Ecto neural progenitor cell (in vitro differentiated cells): ENCODE results near the gene TGM2.
"Not testable (repeated sequence)": the region's sequence is repeated elsewhere in the genome, so short reads cannot be mapped to it uniquely, and the experiment has no call there.

Experiments
- DNase-seq: peaks from one replicate; pipeline ENCODE4 v3.0.0-alpha.2; 2018; ENCODE audit warnings: low spot score

The TGM2 gene

GRCh38 chr20:38113401-38114325 is 51.4 kb downstream of the TGM2 start:
- peak; percentile 72 for DNase-seq

GRCh38 chr20:38112930-38113294 is 52.2 kb downstream of the TGM2 start:
- DNase-seq = no peak

GRCh38 chr20:38112261-38112929 is 52.7 kb downstream of the TGM2 start:
- DNase-seq = no peak

- DNase-seq = no peak
Measured at GRCh38 chr20:38111366-38112232, 53.5 kb downstream of the TGM2 start.

DNA sequence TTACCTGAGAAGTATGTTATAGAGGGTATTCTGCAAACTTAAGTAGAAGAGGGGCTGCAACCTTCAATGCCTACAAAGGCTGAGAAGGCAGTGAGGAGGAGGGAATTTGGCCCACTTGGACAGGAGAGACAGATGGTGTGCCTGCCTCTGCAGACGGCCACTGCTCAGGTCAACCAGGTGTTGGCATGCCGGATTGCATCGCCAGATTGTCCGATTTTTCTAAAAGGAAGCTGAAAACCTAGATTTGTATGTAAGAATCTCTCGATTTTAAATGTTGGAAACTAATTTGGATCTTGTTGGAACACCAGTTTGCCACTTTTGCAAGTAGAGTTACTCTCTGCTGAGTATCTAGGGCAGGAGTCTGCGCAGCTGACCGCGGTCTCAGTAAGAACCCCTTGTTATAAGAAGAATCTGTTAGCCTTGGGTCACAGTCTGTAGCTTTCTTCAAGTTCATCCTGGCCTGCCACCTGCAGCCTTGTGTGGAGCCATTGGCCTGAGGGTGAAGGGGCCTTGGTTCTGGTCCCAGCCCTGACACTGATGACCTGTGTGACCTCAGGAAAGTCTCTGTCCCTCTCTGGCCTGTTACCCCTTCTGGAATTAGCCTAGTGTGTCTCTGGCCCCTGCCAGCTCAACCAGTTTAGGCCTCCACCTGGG is 54.4 kb downstream of the TGM2 start:
- no peak for DNase-seq

DNA sequence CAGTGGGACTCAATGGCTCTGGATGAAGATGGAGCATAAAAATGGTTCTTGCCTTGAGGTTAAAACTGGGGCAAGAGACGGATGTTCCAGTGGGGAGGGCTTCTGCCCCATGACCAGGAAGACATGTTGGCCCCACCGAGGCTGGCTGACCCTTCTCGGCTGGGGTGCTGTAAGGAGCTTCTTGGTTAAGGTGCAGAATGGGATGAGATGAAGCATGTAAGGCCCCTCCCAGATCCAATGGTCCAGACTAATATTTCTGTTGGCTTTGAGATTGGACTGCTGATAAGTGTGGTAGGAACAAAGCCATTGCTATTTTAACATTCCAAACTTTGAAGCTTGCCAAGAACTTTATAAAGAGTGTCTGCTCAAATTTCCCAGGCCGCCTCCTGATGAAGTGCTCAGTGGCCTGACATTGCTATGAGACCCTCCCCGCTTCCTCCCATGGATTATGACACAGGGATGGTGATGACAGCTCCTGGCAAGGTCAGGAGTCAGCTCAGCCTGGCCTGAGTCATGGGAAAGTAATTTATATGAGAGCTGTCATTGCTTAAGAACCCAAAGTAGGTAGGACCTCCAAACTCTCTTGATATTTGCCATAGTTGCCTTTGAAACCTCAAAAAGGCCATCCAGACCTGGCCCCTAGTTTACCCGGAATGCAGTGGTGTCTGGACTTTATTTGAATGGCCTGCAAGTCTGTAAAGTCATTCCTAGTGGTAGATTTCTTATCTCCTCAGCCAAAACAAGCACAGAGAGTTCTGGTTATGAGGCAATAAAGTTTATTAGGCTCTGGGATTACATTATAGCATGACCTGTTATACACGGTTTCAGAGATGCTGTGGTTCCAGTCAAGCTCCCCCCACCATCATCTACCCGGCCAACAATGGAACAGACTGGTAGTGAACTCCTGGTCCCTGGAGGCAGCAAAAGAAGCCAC is 55.2 kb downstream of the TGM2 start:
- no peak for DNase-seq

DNA sequence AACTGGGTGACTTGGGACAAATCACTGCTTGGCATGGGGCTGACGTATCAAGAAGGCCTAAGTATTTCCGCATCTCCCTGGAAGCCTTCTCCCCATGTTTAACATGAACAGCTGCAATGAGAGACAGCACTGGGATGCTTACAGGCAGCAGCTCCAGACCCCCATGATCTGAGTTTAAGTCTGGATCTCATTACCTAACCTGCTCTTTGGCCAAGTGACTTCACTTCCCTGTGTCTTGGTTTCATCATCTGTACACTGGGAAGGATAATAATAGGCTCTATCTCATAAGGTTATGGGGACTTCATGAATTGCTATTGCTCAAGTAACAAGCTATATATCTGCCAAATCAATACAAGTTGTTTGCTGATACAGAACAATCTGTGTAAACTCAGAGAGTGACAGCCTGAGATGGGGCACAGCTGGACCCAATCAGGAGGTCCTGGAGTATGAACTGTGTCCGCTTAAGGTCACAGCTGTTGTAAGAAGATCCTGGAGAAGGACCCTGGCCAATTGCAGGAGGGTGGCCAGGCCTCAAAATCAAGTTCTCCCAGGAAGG is 56.0 kb downstream of the TGM2 start:
- no peak for DNase-seq

DNA sequence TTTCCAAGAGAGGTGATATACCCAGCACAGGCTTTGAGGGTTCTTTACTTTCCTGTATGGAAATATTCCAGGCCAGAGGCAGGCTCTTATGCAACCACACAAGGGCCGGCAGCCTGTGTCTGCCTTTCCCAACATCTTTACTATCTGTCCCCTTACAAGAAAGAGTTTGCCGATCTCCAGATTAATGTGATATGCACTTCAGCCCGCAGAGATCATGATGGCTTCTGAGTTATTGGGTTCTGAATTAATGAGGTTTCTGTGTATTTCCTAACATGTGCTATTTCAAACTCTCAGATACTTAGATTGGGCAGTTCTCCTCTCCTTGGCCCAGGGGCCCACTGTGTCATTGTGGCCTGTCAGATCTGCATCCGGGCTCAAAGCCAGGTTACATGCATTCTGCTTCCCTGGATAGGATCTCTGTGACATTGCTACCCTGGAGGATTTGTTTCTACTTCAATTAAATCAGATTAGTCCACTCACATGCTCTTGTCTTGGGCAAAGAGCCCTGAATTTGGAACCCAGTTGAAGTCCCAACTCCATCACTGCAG is 56.6 kb downstream of the TGM2 start:
- no peak for DNase-seq

DNA sequence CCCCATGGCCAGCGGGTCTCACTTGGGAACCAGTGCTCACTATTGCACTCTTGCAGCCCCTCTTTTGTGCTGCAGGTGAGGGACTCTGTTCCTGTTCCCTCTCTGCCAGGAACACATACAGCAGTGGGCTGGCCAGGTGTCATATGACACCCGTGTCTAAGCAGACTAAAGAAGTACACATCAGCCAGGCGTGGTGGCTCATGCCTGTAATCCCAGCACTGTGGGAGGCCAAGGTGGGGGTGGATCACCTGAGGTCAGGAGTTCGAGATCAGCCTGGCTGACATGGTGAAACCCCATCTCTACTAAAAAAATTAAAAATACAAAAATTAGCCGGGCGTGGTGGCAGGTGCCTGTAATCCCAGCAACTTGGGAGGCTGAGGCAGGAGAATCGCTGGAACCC is 57.2 kb downstream of the TGM2 start:
- DNase-seq = not testable (repeated sequence)

GRCh38 chr20:38107386-38107785 is 57.7 kb downstream of the TGM2 start:
- DNase-seq = not testable (repeated sequence)

DNA sequence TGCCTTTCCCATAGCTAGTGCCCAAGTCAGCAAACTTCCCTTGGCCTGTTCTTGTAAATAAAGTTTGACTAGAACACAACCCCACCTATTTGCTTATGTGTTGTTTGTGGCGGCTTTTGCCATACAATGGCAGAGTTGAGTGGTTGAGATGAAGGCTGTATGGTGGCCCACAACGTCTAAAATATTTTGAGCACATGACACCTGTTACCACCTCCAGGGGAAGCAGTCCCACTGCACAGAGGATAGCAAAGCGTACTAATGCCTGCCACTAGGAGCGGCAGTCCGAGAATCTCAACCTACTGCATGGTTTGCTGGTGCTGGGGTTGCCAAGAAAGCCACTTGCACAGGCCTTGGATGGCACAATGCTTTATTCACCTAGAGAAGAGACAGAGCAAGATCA is 58.6 kb downstream of the TGM2 start:
- no peak for DNase-seq

- no peak for DNase-seq
Measured at GRCh38 chr20:38104285-38104684, 60.8 kb downstream of the TGM2 start.

- DNase-seq = not testable (repeated sequence)
Measured at GRCh38 chr20:38102206-38102605, 62.9 kb downstream of the TGM2 start.

- DNase-seq = no peak
Measured at GRCh38 chr20:38098952-38099351, 66.1 kb downstream of the TGM2 start.

DNA sequence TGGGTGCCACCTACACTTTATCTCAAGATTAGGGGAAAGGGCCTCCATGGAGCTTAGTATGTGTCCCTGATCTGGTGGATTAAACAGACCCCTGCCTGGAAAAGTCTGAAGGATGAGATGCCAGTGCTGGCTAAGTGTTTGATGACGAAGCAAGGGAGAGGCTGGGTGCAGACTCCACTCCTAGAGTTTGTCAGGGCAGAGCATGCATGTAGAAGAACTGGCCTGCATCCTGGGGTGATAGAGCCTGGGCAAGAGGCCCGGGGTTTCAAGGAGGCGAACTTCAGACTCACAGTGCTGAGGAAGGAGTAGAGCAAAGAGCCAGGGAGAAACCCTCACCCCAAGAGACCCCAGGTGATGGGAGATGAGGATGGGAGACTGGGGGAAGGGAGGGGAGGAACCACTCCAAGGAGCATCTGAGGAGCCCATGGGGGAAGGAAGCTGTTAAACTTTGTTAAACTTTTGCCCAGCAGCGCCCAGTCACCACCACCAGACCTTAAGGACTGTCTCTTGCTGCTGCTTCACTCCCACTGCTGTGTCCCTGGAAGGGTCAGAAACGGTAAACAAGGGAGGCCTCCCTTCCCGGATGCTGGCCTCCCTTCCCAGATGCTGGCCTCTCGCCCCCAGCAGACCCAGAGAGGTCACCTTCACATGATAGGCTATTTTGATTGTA is 69.9 kb downstream of the TGM2 start:
- DNase-seq = no peak

DNA sequence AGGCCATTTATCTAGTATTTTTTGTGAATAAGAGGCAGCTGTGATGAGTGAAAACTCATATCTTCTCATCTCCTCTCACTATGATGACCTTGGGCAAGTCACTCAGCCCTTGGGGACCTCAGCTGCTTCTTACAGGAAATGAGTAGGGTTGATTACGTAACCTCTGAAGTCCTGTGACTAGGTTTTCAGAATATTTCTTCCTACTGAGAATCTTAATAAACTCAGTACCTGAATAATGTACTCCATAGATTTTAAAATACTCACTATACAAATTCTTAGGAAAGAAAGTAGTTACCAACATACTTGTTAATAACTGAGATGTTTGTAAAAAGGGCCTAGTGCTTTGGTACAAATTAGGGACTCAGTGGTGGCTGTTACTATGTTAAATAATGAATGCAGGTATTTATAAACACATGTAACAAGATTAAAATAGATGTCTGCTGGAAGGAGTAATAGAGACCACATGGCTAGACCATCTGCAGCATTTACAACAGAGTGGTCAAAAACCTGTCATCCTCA is 70.6 kb downstream of the TGM2 start:
- DNase-seq = no peak

- DNase-seq = no peak
Measured at GRCh38 chr20:38093641-38094077, 71.4 kb downstream of the TGM2 start.

DNA sequence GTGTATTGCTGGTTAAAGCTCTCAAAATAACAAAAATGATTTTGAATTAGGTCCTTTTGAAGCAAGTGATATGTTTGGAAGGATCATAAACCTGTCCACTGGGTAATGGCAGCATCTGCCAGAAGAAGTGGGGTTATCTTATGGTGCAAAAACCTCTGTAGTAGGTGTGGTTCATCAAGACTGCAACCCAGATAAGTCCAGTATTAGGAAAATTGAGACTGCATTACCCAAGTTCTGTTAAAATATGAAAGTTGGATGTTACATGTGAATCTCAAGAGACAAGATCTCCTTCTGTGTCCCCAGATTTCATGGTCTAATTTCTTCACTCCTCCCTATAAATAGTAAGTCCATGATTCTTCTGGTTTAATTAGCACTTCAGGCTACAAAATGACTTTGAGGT is 72.2 kb downstream of the TGM2 start:
- no peak for DNase-seq

GRCh38 chr20:38092260-38092857 is 72.7 kb downstream of the TGM2 start:
- DNase-seq = no peak
